ENCODE results near the gene SCAMP3.

SCAMP3 gene

DNA sequence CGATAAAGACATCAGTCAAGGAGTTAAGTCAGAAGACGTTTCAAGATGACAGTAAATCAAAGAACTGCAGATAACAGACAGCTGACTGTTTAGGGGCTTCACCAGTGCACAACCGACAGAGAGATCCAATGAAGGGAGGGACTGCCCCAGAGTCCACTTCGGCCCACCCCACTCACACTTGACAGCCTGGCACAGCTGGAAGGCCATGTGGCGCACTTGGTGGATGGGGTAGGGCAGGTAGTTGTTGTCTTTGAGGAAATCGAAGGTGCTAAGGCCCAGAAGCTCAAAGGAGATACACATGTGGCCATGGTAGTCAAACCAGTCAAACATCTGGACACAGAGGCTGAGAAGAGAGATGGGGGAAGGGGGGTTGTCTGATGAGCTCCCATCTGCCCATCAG is 4.4 kb upstream of the SCAMP3 start:
- Histone ChIP-seq H3K9me3 (ENCODE audit: control insufficient read depth, low read depth, low read length) (no peaks in the 10 kb centered on the region), H3K27me3 (ENCODE audit: control insufficient read depth, insufficient read depth, low read length) (no peaks in the 10 kb centered on the region), H3K4me1 (ENCODE audit: control insufficient read depth, low read depth, low read length) (peaks cover 5% of the 10 kb centered on the region), H3K36me3 (ENCODE audit: control insufficient read depth, low read depth, low read length) (peaks cover 82% of the 10 kb centered on the region), H3K27ac (ENCODE audit: low read length) (no peak overlapping the region), H3K9ac (ENCODE audit: low read length) (no peak overlapping the region), H3K4me3 (ENCODE audit: low read length) (no peak overlapping the region)

- no peak overlapping the region for H3K9ac ChIP-seq (ENCODE audit: low read length)
- H3K9me3 ChIP-seq (ENCODE audit: control insufficient read depth, low read depth, low read length): no peaks in the 10 kb centered on the region
- H3K36me3 ChIP-seq (ENCODE audit: control insufficient read depth, low read depth, low read length): peaks cover 56% of the 10 kb centered on the region
- H3K27ac ChIP-seq (ENCODE audit: low read length): no peak overlapping the region
- no peak overlapping the region for H3K4me3 ChIP-seq (ENCODE audit: low read length)
- peaks cover 5% of the 10 kb centered on the region for H3K4me1 ChIP-seq (ENCODE audit: control insufficient read depth, low read depth, low read length)
- no peaks in the 10 kb centered on the region for H3K27me3 ChIP-seq (ENCODE audit: control insufficient read depth, insufficient read depth, low read length)
These were observed 907 bp upstream of the SCAMP3 start for GRCh38 chr1:155263067-155263466.

- no peak overlapping the region for H3K27ac ChIP-seq (ENCODE audit: low read length)
- peak overlapping the region; percentile 71 for H3K9ac ChIP-seq (ENCODE audit: low read length)
- H3K9me3 ChIP-seq (ENCODE audit: control insufficient read depth, low read depth, low read length): no peaks in the 10 kb centered on the region
- H3K4me3 ChIP-seq (ENCODE audit: low read length): peak overlapping the region; percentile 86
- H3K4me1 ChIP-seq (ENCODE audit: control insufficient read depth, low read depth, low read length): peaks cover 5% of the 10 kb centered on the region
- H3K36me3 ChIP-seq (ENCODE audit: control insufficient read depth, low read depth, low read length): peaks cover 44% of the 10 kb centered on the region
- no peaks in the 10 kb centered on the region for H3K27me3 ChIP-seq (ENCODE audit: control insufficient read depth, insufficient read depth, low read length)
These were observed 688 bp downstream of the SCAMP3 start for GRCh38 chr1:155261493-155261851.

GRCh38 chr1:155260276-155260675 is 1.9 kb downstream of the SCAMP3 start:
- H3K4me1 ChIP-seq (ENCODE audit: control insufficient read depth, low read depth, low read length): peaks cover 5% of the 10 kb centered on the region
- peaks cover 34% of the 10 kb centered on the region for H3K36me3 ChIP-seq (ENCODE audit: control insufficient read depth, low read depth, low read length)
- H3K9me3 ChIP-seq (ENCODE audit: control insufficient read depth, low read depth, low read length): no peaks in the 10 kb centered on the region
- H3K9ac ChIP-seq (ENCODE audit: low read length): no peak overlapping the region
- H3K27me3 ChIP-seq (ENCODE audit: control insufficient read depth, insufficient read depth, low read length): no peaks in the 10 kb centered on the region
- no peak overlapping the region for H3K4me3 ChIP-seq (ENCODE audit: low read length)
- no peak overlapping the region for H3K27ac ChIP-seq (ENCODE audit: low read length)

DNA sequence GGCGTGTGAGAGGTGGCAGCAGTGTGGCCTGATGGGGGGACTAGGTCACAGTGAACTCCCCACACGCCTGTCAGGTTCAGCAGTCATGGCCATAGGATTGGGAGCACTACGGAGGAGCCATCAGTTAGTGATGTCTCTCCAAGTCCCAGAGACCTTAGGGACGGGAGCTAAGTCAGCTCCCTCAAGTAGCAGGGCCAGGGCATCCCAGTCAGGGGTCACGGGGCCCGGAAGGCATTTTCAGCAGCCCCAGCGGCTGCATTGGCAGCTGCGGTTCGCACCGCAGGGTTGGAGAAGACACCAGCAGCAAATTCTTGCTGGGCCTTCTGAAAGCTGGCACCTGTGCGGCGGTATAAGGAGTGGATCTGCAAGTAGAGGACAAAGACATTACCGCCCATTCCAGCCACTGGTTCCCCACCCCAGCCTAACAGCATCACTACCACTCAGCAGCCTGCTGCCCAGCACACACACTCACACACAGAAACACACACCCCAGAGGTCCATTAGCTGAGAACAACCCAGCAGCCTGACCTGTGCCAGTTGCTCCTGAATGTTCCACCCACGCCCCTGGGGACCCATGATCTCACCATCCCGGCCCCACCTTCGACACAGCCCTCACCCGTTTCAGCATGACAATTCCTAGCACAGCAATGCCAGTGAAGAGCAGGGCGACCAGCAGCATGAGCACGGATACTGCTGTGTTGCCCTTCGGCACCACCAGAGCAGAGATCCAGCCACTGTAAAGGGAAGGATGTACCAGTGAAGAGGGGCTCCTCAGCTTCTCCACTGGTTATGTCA is 5.9 kb downstream of the SCAMP3 start:
- Histone ChIP-seq H3K4me1 (ENCODE audit: control insufficient read depth, low read depth, low read length) (no peaks in the 10 kb centered on the region), H3K27ac (ENCODE audit: low read length) (no peak overlapping the region), H3K9ac (ENCODE audit: low read length) (no peak overlapping the region), H3K9me3 (ENCODE audit: control insufficient read depth, low read depth, low read length) (no peaks in the 10 kb centered on the region), H3K36me3 (ENCODE audit: control insufficient read depth, low read depth, low read length) (peaks cover 9% of the 10 kb centered on the region), H3K4me3 (ENCODE audit: low read length) (peak overlapping the region; percentile 67), H3K27me3 (ENCODE audit: control insufficient read depth, insufficient read depth, low read length) (no peaks in the 10 kb centered on the region)

DNA sequence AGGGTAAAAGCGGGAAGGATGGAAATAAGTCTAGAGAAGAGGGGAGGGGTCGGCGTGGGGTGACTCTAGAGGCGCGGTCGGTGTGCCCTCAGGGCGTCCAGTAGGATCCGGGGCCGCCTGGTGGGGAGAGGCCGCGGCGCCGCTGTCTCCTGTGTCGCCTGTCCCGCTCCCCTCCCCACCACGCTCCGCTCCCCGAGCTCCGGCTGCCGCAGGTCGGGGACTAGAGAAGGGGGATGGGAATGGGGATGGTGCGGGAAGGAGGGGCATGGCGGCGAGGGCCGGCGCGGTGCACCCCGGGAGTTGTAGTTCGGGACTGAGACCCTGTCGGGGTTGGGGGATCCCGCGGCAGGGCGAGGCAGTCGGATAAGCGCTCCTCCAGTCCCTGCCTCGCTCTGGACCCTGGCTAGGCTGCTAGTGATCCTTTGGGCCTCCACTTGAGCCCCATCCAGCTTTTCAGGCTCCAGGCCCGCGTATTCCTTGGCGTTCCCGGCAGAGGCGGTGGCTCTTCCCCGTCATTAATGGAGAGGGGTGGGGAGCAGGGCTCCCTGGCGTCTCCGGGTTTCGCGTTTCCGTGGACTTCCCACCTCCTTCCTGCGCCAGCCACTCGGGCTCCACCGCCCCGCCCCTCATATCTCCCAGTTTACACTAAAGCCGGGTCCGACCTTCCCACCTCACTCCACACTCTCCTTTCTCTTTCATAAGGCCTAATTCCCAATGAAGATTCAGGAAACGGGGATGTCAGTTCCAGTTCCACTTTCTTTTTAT is 6.7 kb downstream of the SCAMP3 start, which contains the start of gene ENTREP3:
Gene ENTREP3, minus strand, starts transcription at position 241 of the 765 bp plus-strand sequence. CDS start 606 bp downstream, outside the sequence.
- Histone ChIP-seq H3K4me1 (ENCODE audit: control insufficient read depth, low read depth, low read length) (no peaks in the 10 kb centered on the region), H3K27ac (ENCODE audit: low read length) (no peak within 1 kb of the TSS), H3K4me3 (ENCODE audit: low read length) (peak within 1 kb of the TSS; percentile 67), H3K27me3 (ENCODE audit: control insufficient read depth, insufficient read depth, low read length) (no peaks in the 10 kb centered on the region), H3K9ac (ENCODE audit: low read length) (peak within 1 kb of the TSS; percentile 42), H3K9me3 (ENCODE audit: control insufficient read depth, low read depth, low read length) (no peaks in the 10 kb centered on the region), H3K36me3 (ENCODE audit: control insufficient read depth, low read depth, low read length) (peaks cover 9% of the 10 kb centered on the region)

- Histone ChIP-seq H3K4me3 (ENCODE audit: low read length) (peak overlapping the region; percentile 67), H3K9me3 (ENCODE audit: control insufficient read depth, low read depth, low read length) (no peaks in the 10 kb centered on the region), H3K9ac (ENCODE audit: low read length) (peak overlapping the region; percentile 42), H3K4me1 (ENCODE audit: control insufficient read depth, low read depth, low read length) (no peaks in the 10 kb centered on the region), H3K36me3 (ENCODE audit: control insufficient read depth, low read depth, low read length) (peaks cover 9% of the 10 kb centered on the region), H3K27ac (ENCODE audit: low read length) (no peak overlapping the region), H3K27me3 (ENCODE audit: control insufficient read depth, insufficient read depth, low read length) (no peaks in the 10 kb centered on the region)
These were observed 7.4 kb downstream of the SCAMP3 start for GRCh38 chr1:155254714-155255242.

GRCh38 chr1:155254228-155254713 is 7.9 kb downstream of the SCAMP3 start:
- Histone ChIP-seq H3K9ac (ENCODE audit: low read length) (no peak overlapping the region), H3K4me3 (ENCODE audit: low read length) (peak overlapping the region; percentile 67), H3K36me3 (ENCODE audit: control insufficient read depth, low read depth, low read length) (peaks cover 9% of the 10 kb centered on the region), H3K27me3 (ENCODE audit: control insufficient read depth, insufficient read depth, low read length) (no peaks in the 10 kb centered on the region), H3K4me1 (ENCODE audit: control insufficient read depth, low read depth, low read length) (no peaks in the 10 kb centered on the region), H3K9me3 (ENCODE audit: control insufficient read depth, low read depth, low read length) (no peaks in the 10 kb centered on the region), H3K27ac (ENCODE audit: low read length) (no peak overlapping the region)

GRCh38 chr1:155253797-155254196 is 8.4 kb downstream of the SCAMP3 start:
- Histone ChIP-seq H3K9me3 (ENCODE audit: control insufficient read depth, low read depth, low read length) (no peaks in the 10 kb centered on the region), H3K27ac (ENCODE audit: low read length) (no peak overlapping the region), H3K4me3 (ENCODE audit: low read length) (peak overlapping the region; percentile 67), H3K36me3 (ENCODE audit: control insufficient read depth, low read depth, low read length) (peaks cover 9% of the 10 kb centered on the region), H3K4me1 (ENCODE audit: control insufficient read depth, low read depth, low read length) (no peaks in the 10 kb centered on the region), H3K9ac (ENCODE audit: low read length) (no peak overlapping the region), H3K27me3 (ENCODE audit: control insufficient read depth, insufficient read depth, low read length) (no peaks in the 10 kb centered on the region)

- Histone ChIP-seq H3K4me3 (ENCODE audit: low read length) (no peak overlapping the region), H3K27me3 (ENCODE audit: control insufficient read depth, insufficient read depth, low read length) (no peaks in the 10 kb centered on the region), H3K9ac (ENCODE audit: low read length) (no peak overlapping the region), H3K36me3 (ENCODE audit: control insufficient read depth, low read depth, low read length) (peaks cover 7% of the 10 kb centered on the region), H3K9me3 (ENCODE audit: control insufficient read depth, low read depth, low read length) (no peaks in the 10 kb centered on the region), H3K27ac (ENCODE audit: low read length) (no peak overlapping the region), H3K4me1 (ENCODE audit: control insufficient read depth, low read depth, low read length) (no peaks in the 10 kb centered on the region)
These were observed 9.0 kb downstream of the SCAMP3 start for GRCh38 chr1:155253208-155253607.

- no peak overlapping the region for H3K4me3 ChIP-seq (ENCODE audit: low read length)
- no peak overlapping the region for H3K27ac ChIP-seq (ENCODE audit: low read length)
- no peaks in the 10 kb centered on the region for H3K4me1 ChIP-seq (ENCODE audit: control insufficient read depth, low read depth, low read length)
- no peaks in the 10 kb centered on the region for H3K27me3 ChIP-seq (ENCODE audit: control insufficient read depth, insufficient read depth, low read length)
- H3K36me3 ChIP-seq (ENCODE audit: control insufficient read depth, low read depth, low read length): peaks cover 17% of the 10 kb centered on the region
- H3K9me3 ChIP-seq (ENCODE audit: control insufficient read depth, low read depth, low read length): no peaks in the 10 kb centered on the region
- no peak overlapping the region for H3K9ac ChIP-seq (ENCODE audit: low read length)
These were observed 10.6 kb downstream of the SCAMP3 start for GRCh38 chr1:155251566-155251965.

All from iPS-18a (cell line).